PC-9 (cell line): ENCODE data around the gene HMGN3. TPM values are rescaled to one million over a fixed set of nuclear protein-coding genes. Genes with fewer than 3 reads are reported as not detected.

ENCODE experiments used
- BruUV-seq: library from RNA; stranded (reverse); fragments of 400-500 nt; replicated peaks from 2 replicates; lab custom pipeline; 2021; lab: Mats Ljungman, UMichigan
- CTCF ChIA-PET: fragments of 300-600 bp; sonication (Branson Sonifier 250); formaldehyde crosslinking; loops from one replicate; lab custom pipeline; 2022; ENCODE audit warnings: antibody characterized with exemption; lab: Charles Lee
- POLR2A ChIA-PET: fragments of 300-600 bp; sonication (Branson Sonifier 250); formaldehyde crosslinking; loops from one replicate; lab custom pipeline; 2022; ENCODE audit warnings: antibody characterized with exemption; ENCODE audit not compliant: unreplicated experiment; lab: Charles Lee
- DNase-seq, 2 experiments: peaks; one replicate each; pipeline versions ENCODE4 v3.0.0 to v3.0.0-alpha.2; 2015 to 2022; ENCODE audit warnings: mixed read lengths in 1 of 2
- H2AFZ ChIP-seq: fragments of 200-600 bp; sonication (generic); 2 replicates; pipeline ENCODE4 v1.8.1; 2017; ENCODE audit warnings: antibody characterized with exemption
- H3F3A ChIP-seq: fragments of 200-600 bp; sonication (generic); 2 replicates; pipeline ENCODE4 v1.8.1; 2017; ENCODE audit warnings: antibody characterized with exemption, mild to moderate bottlenecking, low read depth; ENCODE audit not compliant: insufficient read depth
- H3K27ac ChIP-seq: fragments of 200-600 bp; sonication (generic); 2 replicates; pipeline ENCODE4 v1.6.1; 2016; ENCODE audit warnings: mixed run types
- H3K27me3 ChIP-seq: fragments of 200-600 bp; sonication (generic); 2 replicates; pipeline ENCODE4 v1.6.1; 2016; ENCODE audit warnings: low read depth, mixed run types; ENCODE audit not compliant: insufficient read depth
- H3K36me3 ChIP-seq: fragments of 200-600 bp; sonication (generic); 2 replicates; pipeline ENCODE4 v1.6.1; 2016; ENCODE audit warnings: low read depth, mixed run types
- H3K4me1 ChIP-seq: fragments of 200-600 bp; sonication (generic); replicated peaks from 2 replicates; pipeline ENCODE4 v1.6.1; 2016; ENCODE audit warnings: mixed run types; ENCODE audit not compliant: insufficient read depth
- H3K4me2 ChIP-seq: fragments of 200-600 bp; sonication (generic); 2 replicates; pipeline ENCODE4 v1.6.1; 2017; ENCODE audit warnings: mixed run types
- H3K4me3 ChIP-seq: fragments of 200-600 bp; sonication (generic); 2 replicates; pipeline ENCODE4 v1.6.1; 2016; ENCODE audit warnings: mixed run types
- H3K79me2 ChIP-seq: fragments of 200-600 bp; sonication (generic); 2 replicates; pipeline ENCODE4 v1.6.1; 2017; ENCODE audit warnings: low read depth, mixed run types
- H3K9me2 ChIP-seq: fragments of 200-600 bp; sonication (generic); 2 replicates; pipeline ENCODE4 v1.8.1; 2017; ENCODE audit warnings: mild to moderate bottlenecking; ENCODE audit not compliant: insufficient read depth
- H3K9me3 ChIP-seq: fragments of 200-600 bp; sonication (generic); 2 replicates; pipeline ENCODE4 v1.8.1; 2016; ENCODE audit warnings: low read depth; ENCODE audit not compliant: insufficient read depth
- H4K20me1 ChIP-seq: fragments of 200-600 bp; sonication (generic); 2 replicates; pipeline ENCODE4 v1.8.1; 2017; ENCODE audit not compliant: insufficient read depth
- CTCF ChIP-seq: fragments of 200-600 bp; sonication (generic); conservative IDR thresholded peaks from 2 replicates; pipeline ENCODE4 v1.6.1; 2017; ENCODE audit warnings: mixed run types, antibody characterized with exemption, mild to moderate bottlenecking, moderate library complexity
- EZH2 ChIP-seq: fragments of 200-600 bp; sonication (generic); IDR thresholded peaks from 2 replicates; pipeline ENCODE4 v1.8.0; 2017; ENCODE audit warnings: antibody characterized with exemption, low read depth
- intact Hi-C: fragments of 100-400 bp; cut with micrococcal nuclease; formaldehyde crosslinking; loops from one replicate; pipeline ENCODE4 v1.10.0; 2022; ENCODE audit not compliant: unreplicated experiment
- total RNA-seq: library from RNA; stranded (reverse); gene quantifications from 2 replicates; pipeline ENCODE4 v1.2.3, GENCODE V29; 2021

The HMGN3 gene
- total RNA-seq, 1 experiment from 2014 or later, result 62.3 TPM

GRCh38 chr6:79170959-79171358 is 63.5 kb downstream of the HMGN3 start:
- Histone ChIP-seq H3F3A (no peaks in the 10 kb centered on the region), H4K20me1 (no peaks in the 10 kb centered on the region), H3K4me2 (no peak overlapping the region), H3K4me3 (no peak overlapping the region), H3K9me2 (no peaks in the 10 kb centered on the region), H3K79me2 (no peaks in the 10 kb centered on the region), H2AFZ (no peak overlapping the region), H3K27me3 (no peaks in the 10 kb centered on the region), H3K4me1 (no peaks in the 10 kb centered on the region), H3K27ac (no peak overlapping the region), H3K36me3 (no peaks in the 10 kb centered on the region), H3K9me3 (no peaks in the 10 kb centered on the region)
- no peak for DNase-seq
- ChIA-PET POLR2A (interaction anchor here (0.6 kb wide), 1 partner anchor 283 kb away, joined by 11 read pairs; no protein-coding TSS in a partner anchor), CTCF (no interaction called here)
- TF ChIP-seq CTCF (no peak), EZH2 (no peak)
- no TSS peak for BruUV-seq
- intact Hi-C loops, result no loop called here

DNA sequence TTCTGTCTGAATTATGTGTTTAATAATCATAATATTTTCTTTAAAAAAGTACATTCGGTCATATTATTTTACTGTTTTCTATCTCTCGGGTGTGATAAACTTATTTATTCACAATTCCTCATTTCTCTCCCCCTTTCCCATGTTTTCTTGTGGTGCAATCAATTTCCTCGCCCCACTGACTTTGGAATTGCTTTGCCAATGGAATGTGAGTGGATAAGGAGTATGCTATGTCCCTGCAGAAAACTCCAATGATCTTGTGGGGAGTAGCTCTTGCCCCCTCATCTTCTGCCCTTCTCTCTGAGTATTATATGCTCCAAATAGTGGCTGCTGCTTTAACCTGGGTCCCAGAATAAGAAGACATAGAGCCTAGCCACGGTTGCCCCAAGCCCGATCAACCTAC is 64.1 kb downstream of the HMGN3 start:
- BruUV-seq, result no TSS peak
- Histone ChIP-seq H3K4me1 (no peaks in the 10 kb centered on the region), H3K36me3 (no peaks in the 10 kb centered on the region), H3F3A (no peaks in the 10 kb centered on the region), H3K79me2 (no peaks in the 10 kb centered on the region), H2AFZ (no peak overlapping the region), H3K4me2 (no peak overlapping the region), H3K9me2 (no peaks in the 10 kb centered on the region), H4K20me1 (no peaks in the 10 kb centered on the region), H3K9me3 (no peaks in the 10 kb centered on the region), H3K27ac (no peak overlapping the region), H3K27me3 (no peaks in the 10 kb centered on the region), H3K4me3 (no peak overlapping the region)
- ChIA-PET CTCF (no interaction called here), POLR2A (interaction anchor here (0.6 kb wide), 1 partner anchor 283 kb away, joined by 11 read pairs; no protein-coding TSS in a partner anchor)
- DNase-seq, result no peak
- no peak for TF ChIP-seq EZH2
- no peak for TF ChIP-seq CTCF
- intact Hi-C loops, result no loop called here

DNA sequence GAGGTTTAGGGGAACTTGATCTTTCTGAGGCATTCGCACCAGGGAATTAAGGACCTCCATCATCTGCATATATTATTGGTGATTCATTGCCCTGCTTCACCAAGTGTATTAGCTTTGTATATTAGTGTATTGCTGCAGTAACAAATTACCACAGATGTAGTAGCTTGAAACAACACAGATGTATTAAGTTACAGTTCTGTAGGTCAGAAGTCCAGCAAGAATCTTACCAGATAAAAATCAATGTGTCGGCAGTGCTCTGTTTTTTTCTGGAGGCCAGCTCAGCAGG is 65.8 kb downstream of the HMGN3 start:
- TF ChIP-seq EZH2 (no peak), CTCF (no peak)
- Histone ChIP-seq H3K4me3 (no peak overlapping the region), H3K4me2 (no peak overlapping the region), H3K36me3 (no peaks in the 10 kb centered on the region), H4K20me1 (no peaks in the 10 kb centered on the region), H3K79me2 (no peaks in the 10 kb centered on the region), H3F3A (no peaks in the 10 kb centered on the region), H3K27me3 (no peaks in the 10 kb centered on the region), H3K9me2 (no peaks in the 10 kb centered on the region), H2AFZ (no peak overlapping the region), H3K27ac (no peak overlapping the region), H3K4me1 (no peaks in the 10 kb centered on the region), H3K9me3 (no peaks in the 10 kb centered on the region)
- intact Hi-C loops, result loop anchor here (5.0 kb wide), 1 partner anchor 91 kb away; the partner anchor contains the start of gene PHIP
- no TSS peak for BruUV-seq
- POLR2A ChIA-PET, result no interaction called here
- CTCF ChIA-PET, result no interaction called here
- DNase-seq, result no peak
